Thyroid gland (tissue), 4 donors: Measurements from ENCODE around the gene KCNMB2. TPM values are rescaled to one million over a fixed set of nuclear protein-coding genes. Genes with fewer than 3 reads are reported as not detected.
"Not testable (repeated sequence)": the region's sequence is repeated elsewhere in the genome, so short reads cannot be mapped to it uniquely, and the experiment has no call there.

Experiments used
- DNase-seq, 2 donors: peaks; one replicate each; pipeline ENCODE4 v3.0.0-alpha.2; 2019
- H3K27ac ChIP-seq, 3 donors: fragments of 200-600 bp; sonication (generic); 1 replicate in 2 of 3; 2 replicates in 1 of 3; pipeline ENCODE4 v1.5.1; 2016 to 2019; ENCODE audit warnings: mild to moderate bottlenecking in 1 of 3, moderate library complexity in 1 of 3
- H3K27me3 ChIP-seq: fragments of 200-600 bp; sonication (generic); one replicate; pipeline ENCODE4 v1.5.1; 2019
- H3K36me3 ChIP-seq, 2 donors: fragments of 200-600 bp; sonication (generic); one replicate each; pipeline ENCODE4 v1.5.1; 2016 to 2019
- H3K4me1 ChIP-seq, 2 donors: fragments of 200-600 bp; sonication (generic); one replicate each; pipeline ENCODE4 v1.5.1; 2017 to 2019
- H3K4me3 ChIP-seq, 3 donors: fragments of 200-600 bp; sonication (generic); replicated peaks in 1 of 3; 1 replicate in 2 of 3; 2 replicates in 1 of 3; pipeline ENCODE4 v1.5.1; 2016; ENCODE audit warnings: mild to moderate bottlenecking in 1 of 3
- H3K9me3 ChIP-seq: fragments of 200-600 bp; sonication (generic); one replicate; pipeline ENCODE4 v1.5.1; 2017
- POLR2A ChIP-seq, 2 donors: fragments of 450-650 bp; IDR thresholded peaks; one replicate each; pipeline ENCODE4 v1.6.1; 2017; ENCODE audit warnings: antibody characterized with exemption in 2 of 2, mild to moderate bottlenecking in 2 of 2, moderate library complexity in 1 of 2
- WGBS, 2 donors: methylation state at CpG; one replicate each; pipeline ENCODE4 v1.1.5; 2017; 5-methylcytosine and 5-hydroxymethylcytosine counted together
- intact Hi-C: fragments of 100-400 bp; cut with DNase I; formaldehyde crosslinking; loops from one replicate; pipeline ENCODE4 v1.15.1; 2023
- total RNA-seq, 4 donors: library from RNA; depleted of rRNA; stranded (reverse); fragments of >200 nt; gene quantifications; one replicate each; pipeline ENCODE4 v1.2.3, GENCODE V29; 2016
- TF ChIP-seq, protein P1 (sequence below), 6 experiments: fragments of 200-600 bp in 3 of 6; fragments of 450-650 bp in 3 of 6; sonication (generic) in 3 of 6; IDR thresholded peaks; one replicate each; pipeline ENCODE4 v1.5.1; 2016 to 2019; ENCODE audit warnings: antibody characterized with exemption in 6 of 6, mild to moderate bottlenecking in 2 of 6, inconsistent platforms in 1 of 6, moderate library complexity in 1 of 6

The KCNMB2 gene
- total RNA-seq, 4 donors from 2014 or later, result 0.56 to 0.92 (median 0.81) TPM; not detected in 1

DNA sequence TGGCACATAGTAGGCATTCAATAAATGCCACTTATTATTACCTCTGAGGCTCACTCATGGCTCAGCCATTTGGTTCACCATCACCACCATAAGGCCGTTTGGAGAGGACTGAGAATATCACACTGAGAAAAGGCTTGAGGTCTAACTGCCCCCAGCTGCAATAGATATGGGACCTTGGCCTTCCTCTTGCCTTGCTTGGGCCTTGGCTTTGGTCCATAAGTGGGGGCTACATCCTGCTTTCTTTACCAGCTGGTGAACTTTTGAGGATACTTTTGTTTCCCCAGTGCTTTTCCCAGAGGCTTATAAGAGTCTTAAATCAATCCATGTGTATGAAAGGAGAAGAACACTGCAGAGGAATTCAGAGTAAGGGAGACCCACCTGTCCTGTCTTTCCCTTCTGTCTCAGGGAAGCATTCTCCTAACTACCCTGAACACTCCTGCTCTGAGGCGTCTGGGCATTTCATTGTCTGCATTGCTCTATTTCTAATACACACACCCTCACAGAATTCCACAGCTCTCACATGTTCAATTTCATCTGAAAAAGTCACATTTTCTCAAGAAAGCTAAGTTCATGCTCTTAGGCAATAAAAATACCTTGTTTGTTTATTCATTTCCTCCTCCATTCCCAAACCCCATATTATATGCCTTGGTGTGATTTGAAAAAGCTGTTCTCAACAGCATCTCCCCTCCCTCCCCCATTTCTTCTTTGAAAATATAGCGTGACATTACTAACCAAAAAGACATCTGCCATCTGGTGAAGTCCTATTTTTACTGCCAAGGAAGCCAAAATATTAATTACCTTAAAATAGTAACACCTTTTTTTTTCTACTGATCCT lies 22.5 kb upstream of the KCNMB2 start:
- intact Hi-C loops, result no loop called here
- WGBS, 2 donors, result 82 to 83% methylated on average over 3 of the region's 3 CpGs
- H3K4me3 ChIP-seq, result no peak overlapping the region

DNA sequence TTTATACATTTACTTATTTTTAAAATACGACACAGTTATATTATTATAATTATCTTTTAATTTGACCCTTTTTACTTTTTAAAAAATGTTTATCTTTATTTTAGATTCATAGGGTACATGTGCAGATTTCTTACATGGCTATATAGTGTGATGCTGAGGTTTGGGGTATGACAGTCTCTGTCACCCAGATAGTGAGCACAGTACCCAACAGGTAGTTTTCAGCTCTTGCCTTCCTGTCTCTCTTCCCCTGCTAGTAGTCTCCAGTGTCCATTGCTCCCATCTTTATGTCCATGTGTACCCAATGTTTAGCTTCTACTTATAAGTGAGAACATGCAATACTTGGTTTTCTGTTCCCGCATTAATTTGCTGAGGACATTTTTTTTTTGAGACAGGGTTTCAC lies 21.8 kb upstream of the KCNMB2 start:
- TF ChIP-seq, protein P1, sequence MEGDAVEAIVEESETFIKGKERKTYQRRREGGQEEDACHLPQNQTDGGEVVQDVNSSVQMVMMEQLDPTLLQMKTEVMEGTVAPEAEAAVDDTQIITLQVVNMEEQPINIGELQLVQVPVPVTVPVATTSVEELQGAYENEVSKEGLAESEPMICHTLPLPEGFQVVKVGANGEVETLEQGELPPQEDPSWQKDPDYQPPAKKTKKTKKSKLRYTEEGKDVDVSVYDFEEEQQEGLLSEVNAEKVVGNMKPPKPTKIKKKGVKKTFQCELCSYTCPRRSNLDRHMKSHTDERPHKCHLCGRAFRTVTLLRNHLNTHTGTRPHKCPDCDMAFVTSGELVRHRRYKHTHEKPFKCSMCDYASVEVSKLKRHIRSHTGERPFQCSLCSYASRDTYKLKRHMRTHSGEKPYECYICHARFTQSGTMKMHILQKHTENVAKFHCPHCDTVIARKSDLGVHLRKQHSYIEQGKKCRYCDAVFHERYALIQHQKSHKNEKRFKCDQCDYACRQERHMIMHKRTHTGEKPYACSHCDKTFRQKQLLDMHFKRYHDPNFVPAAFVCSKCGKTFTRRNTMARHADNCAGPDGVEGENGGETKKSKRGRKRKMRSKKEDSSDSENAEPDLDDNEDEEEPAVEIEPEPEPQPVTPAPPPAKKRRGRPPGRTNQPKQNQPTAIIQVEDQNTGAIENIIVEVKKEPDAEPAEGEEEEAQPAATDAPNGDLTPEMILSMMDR (IDR thresholded peaks at IDR 0.05), result no peak
- no peak for TF ChIP-seq POLR2A (IDR thresholded peaks at IDR 0.05)
- intact Hi-C loops, result no loop called here
- no peak for DNase-seq
- no peaks in the 10 kb centered on the region for H3K27me3 ChIP-seq
- no peak overlapping the region for H3K4me3 ChIP-seq
- no peaks in the 10 kb centered on the region for H3K9me3 ChIP-seq
- 94 to 96% methylated on average over 2 of the region's 2 CpGs for WGBS, 2 donors
- no peaks in the 10 kb centered on the region for H3K36me3 ChIP-seq
- H3K4me1 ChIP-seq, result no peaks in the 10 kb centered on the region
- H3K27ac ChIP-seq, result no peak overlapping the region

More for the DNA sequence above, 22.5 kb upstream of the KCNMB2 start:
- TF ChIP-seq, protein P1 (IDR thresholded peaks at IDR 0.05), result no peak
- TF ChIP-seq POLR2A (IDR thresholded peaks at IDR 0.05), result no peak
- no peaks in the 10 kb centered on the region for H3K27me3 ChIP-seq
- no peaks in the 10 kb centered on the region for H3K36me3 ChIP-seq
- no peaks in the 10 kb centered on the region for H3K9me3 ChIP-seq
- no peak for DNase-seq
- H3K27ac ChIP-seq, result no peak overlapping the region
- no peaks in the 10 kb centered on the region for H3K4me1 ChIP-seq

DNA sequence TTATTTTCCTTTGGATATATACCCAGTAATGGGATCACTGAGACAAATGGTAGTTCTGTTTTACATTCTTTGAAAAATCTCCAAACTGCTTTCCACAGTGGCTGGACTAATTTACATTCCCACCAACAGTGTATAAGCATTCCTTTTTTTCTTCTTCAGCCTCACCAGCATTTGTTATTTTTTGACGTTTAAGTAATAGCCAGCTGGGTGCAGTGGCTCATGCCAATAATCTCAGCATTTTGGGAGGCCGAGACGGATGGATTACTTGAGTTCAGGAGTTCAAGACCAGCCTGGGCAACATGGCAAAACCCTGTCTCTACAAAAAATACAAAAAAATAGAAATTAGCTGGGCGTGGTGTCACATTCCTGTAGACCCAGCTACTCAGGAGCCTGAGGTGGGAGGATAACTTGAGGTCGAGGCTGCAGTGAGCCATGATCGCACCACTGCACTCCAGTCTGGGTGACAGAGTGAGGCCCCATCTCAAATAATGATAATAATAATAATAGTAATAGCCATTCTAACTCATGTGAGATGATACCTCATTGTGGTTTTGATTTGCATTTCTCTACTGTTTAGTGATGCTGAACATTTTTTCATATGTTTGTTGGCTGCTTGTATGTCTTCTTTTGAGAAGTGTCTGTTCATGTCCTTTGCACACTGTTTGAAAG lies 21.0 kb upstream of the KCNMB2 start:
- H3K4me1 ChIP-seq, H3K4me3 ChIP-seq, H3K27me3 ChIP-seq, intact Hi-C loops, H3K36me3 ChIP-seq, DNase-seq, H3K27ac ChIP-seq, H3K9me3 ChIP-seq: not testable (repeated sequence)
- WGBS, 2 donors, result 83 to 84% methylated on average over 6 of the region's 6 CpGs

DNA sequence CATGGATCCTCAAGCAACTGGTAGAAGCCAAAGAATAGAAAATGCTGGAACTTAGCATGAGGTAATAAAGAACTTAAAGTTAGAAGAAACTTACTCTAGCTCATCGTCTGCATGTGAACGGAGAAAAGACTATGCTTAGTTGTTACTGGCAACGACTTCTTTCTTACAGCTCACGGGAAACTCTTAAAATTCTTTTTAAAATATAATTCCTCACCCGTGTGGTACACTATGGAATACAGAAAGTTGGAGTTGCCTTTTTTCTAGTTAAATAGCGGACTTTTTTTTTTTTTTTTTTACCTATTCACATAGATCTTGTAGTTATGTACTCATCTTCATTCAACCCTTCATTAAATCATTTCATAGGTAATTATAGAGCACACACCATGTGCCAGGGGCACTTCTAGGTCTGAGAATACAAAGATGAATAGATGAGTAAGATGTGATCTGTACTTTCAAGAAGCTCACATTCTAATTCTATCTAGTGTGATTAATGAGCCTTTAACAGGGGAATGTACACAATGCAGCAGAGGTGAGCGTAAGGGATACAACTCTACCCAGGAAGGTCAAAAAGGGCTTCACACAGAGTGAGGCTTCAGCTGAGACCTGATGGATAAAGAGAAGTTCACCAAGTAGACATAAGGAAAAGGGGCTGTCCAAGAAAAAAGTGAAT lies 18.4 kb upstream of the KCNMB2 start:
- Histone ChIP-seq H3K27me3 (no peaks in the 10 kb centered on the region), H3K9me3 (no peaks in the 10 kb centered on the region), H3K36me3 (no peaks in the 10 kb centered on the region), H3K4me3 (no peak overlapping the region), H3K4me1 (peaks cover 0 to 5% of the 10 kb centered on the region in 2 donors), H3K27ac (no peak overlapping the region)
- no peak for DNase-seq
- intact Hi-C loops, result no loop called here
- WGBS, 2 donors, result 95% methylated on average over 7 of the region's 7 CpGs
- TF ChIP-seq, protein P1 (IDR thresholded peaks at IDR 0.05), result no peak
- TF ChIP-seq POLR2A (IDR thresholded peaks at IDR 0.05), result no peak

DNA sequence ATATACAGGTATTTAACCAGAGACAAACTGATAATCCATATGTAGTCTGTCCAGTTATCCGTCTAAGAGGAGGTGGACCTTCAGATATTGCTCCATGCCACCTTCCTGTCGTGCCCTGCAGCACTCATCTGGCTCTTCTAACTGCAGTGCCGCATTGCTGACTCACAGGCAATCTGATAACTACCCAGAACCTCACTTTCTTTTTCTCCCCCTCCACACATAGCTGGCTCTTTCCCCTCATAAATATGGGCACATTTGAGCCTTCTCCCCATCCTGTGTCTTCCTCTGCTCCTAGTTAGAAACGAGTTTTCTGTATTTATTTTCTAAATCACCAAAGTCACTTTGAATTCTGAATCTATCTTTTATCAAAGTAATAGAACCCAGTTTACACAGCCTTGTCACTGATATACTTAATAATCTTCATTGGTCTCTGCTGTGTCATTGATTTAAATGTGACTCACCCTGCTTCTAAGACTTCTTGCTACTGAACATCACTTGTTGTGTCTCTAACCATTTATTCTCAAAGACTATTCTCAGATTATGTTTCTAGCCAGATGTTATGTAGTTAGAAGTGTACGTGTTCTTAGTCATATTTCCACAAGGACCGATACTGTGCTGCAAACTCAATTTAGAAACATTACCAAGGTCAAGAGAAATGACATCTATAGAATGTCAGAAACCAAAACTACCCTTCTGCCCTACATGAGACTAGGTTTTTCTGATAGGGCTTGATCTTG lies 17.4 kb upstream of the KCNMB2 start:
- no peaks in the 10 kb centered on the region for H3K36me3 ChIP-seq
- H3K4me1 ChIP-seq, result peaks cover 0 to 5% of the 10 kb centered on the region in 2 donors
- no peak overlapping the region for H3K27ac ChIP-seq
- no peaks in the 10 kb centered on the region for H3K9me3 ChIP-seq
- H3K4me3 ChIP-seq, result no peak overlapping the region
- intact Hi-C loops, result no loop called here
- no peak for DNase-seq
- TF ChIP-seq, protein P1 (IDR thresholded peaks at IDR 0.05), result no peak
- TF ChIP-seq POLR2A (IDR thresholded peaks at IDR 0.05), result no peak
- WGBS, 2 donors, result 84 to 85% methylated on average over 6 of the region's 6 CpGs
- no peaks in the 10 kb centered on the region for H3K27me3 ChIP-seq
